CD14-positive monocyte (primary cell): ENCODE data around the gene SLC34A3. TPM values are rescaled to one million over a fixed set of nuclear protein-coding genes. Genes with fewer than 3 reads are reported as not detected.

Source experiments
- DNase-seq, 3 donors: peaks; one replicate each; pipeline ENCODE4 v3.0.0-alpha.2; 2011 to 2022
- H2AFZ ChIP-seq: 2 replicates; pipeline ENCODE4 v1.6.0; 2012; ENCODE audit warnings: mild to moderate bottlenecking, low read depth, low read length, inconsistent platforms; ENCODE audit not compliant: insufficient read depth, poor library complexity, severe bottlenecking
- H3K27ac ChIP-seq, 2 donors: 1 replicate in 1 of 2; 2 replicates in 1 of 2; pipeline ENCODE4 v1.5.1; 2012 to 2013; ENCODE audit warnings: low read length in 2 of 2, control low read depth in 1 of 2, inconsistent platforms in 1 of 2, low read depth in 1 of 2, mild to moderate bottlenecking in 1 of 2
- H3K27me3 ChIP-seq, 2 donors: one replicate each; pipeline versions ENCODE4 v1.6.0 to v1.6.1; 2011 to 2013; ENCODE audit warnings: low read length in 2 of 2; ENCODE audit not compliant: control insufficient read depth in 2 of 2, insufficient read depth in 2 of 2
- H3K36me3 ChIP-seq, 2 donors: replicated peaks in 1 of 2; 1 replicate in 1 of 2; 2 replicates in 1 of 2; pipeline versions ENCODE4 v1.5.1 to v1.6.1; 2012 to 2013; ENCODE audit warnings: low read length in 2 of 2, control low read depth in 1 of 2, inconsistent platforms in 1 of 2, mild to moderate bottlenecking in 1 of 2; ENCODE audit not compliant: insufficient read depth in 2 of 2, control insufficient read depth in 1 of 2
- H3K4me1 ChIP-seq, 2 donors: 1 replicate in 1 of 2; 2 replicates in 1 of 2; pipeline versions ENCODE4 v1.5.1 to v1.6.1; 2012 to 2013; ENCODE audit warnings: low read length in 2 of 2, control low read depth in 1 of 2, inconsistent platforms in 1 of 2, mild to moderate bottlenecking in 1 of 2, moderate library complexity in 1 of 2; ENCODE audit not compliant: insufficient read depth in 2 of 2, control insufficient read depth in 1 of 2
- H3K4me2 ChIP-seq: replicated peaks from 2 replicates; pipeline ENCODE3; 2012; ENCODE audit warnings: low read length, moderate library complexity, mild to moderate bottlenecking; ENCODE audit not compliant: poor library complexity, severe bottlenecking; ENCODE audit errors: extremely low read depth
- H3K4me3 ChIP-seq, 3 experiments: fragments of 200-600 bp in 1 of 3; sonication (generic) in 1 of 3; replicated peaks in 1 of 3; 1 replicate in 2 of 3; 2 replicates in 1 of 3; pipeline ENCODE4 v1.5.1; 2011 to 2013; ENCODE audit warnings: low read length in 3 of 3, mild to moderate bottlenecking in 3 of 3, control low read depth in 2 of 3, low read depth in 2 of 3, inconsistent platforms in 1 of 3, moderate library complexity in 1 of 3
- H3K79me2 ChIP-seq: 2 replicates; pipeline ENCODE4 v1.6.0; 2012; ENCODE audit warnings: mild to moderate bottlenecking, control low read depth, inconsistent platforms, low read length, moderate library complexity; ENCODE audit not compliant: insufficient read depth
- H3K9ac ChIP-seq: 2 replicates; pipeline ENCODE4 v1.6.0; 2017; ENCODE audit warnings: low read length, mild to moderate bottlenecking; ENCODE audit not compliant: insufficient read depth, poor library complexity, severe bottlenecking
- H3K9me3 ChIP-seq, 2 donors: replicated peaks in 1 of 2; 1 replicate in 1 of 2; 2 replicates in 1 of 2; pipeline versions ENCODE4 v1.5.1 to v1.6.1; 2012 to 2013; ENCODE audit warnings: low read length in 2 of 2, control low read depth in 1 of 2; ENCODE audit not compliant: control insufficient read depth in 1 of 2, insufficient read depth in 1 of 2
- H4K20me1 ChIP-seq: 2 replicates; pipeline ENCODE4 v1.6.0; 2012; ENCODE audit warnings: mild to moderate bottlenecking, low read length, control low read depth, moderate library complexity; ENCODE audit not compliant: insufficient read depth
- H3K27ac Mint-ChIP-seq, 7 donors: one replicate each; pipeline ENCODE4 v1.8.0; 2020; ENCODE audit warnings: mild to moderate bottlenecking in 7 of 7, mixed read lengths in 7 of 7, moderate library complexity in 6 of 7, inconsistent platforms in 2 of 7
- H3K27me3 Mint-ChIP-seq, 3 donors: one replicate each; pipeline ENCODE4 v1.8.0; 2021 to 2022; ENCODE audit warnings: low read depth in 3 of 3, mild to moderate bottlenecking in 3 of 3, mixed read lengths in 3 of 3, moderate library complexity in 3 of 3, inconsistent platforms in 1 of 3
- H3K36me3 Mint-ChIP-seq, 2 donors: one replicate each; pipeline ENCODE4 v1.8.0; 2020; ENCODE audit warnings: mixed read lengths in 2 of 2, inconsistent platforms in 1 of 2, mild to moderate bottlenecking in 1 of 2
- H3K4me1 Mint-ChIP-seq: one replicate; pipeline ENCODE4 v1.8.0; 2020; ENCODE audit warnings: mild to moderate bottlenecking, mixed read lengths
- H3K4me3 Mint-ChIP-seq, 2 donors: one replicate each; pipeline ENCODE4 v1.8.0; 2020; ENCODE audit warnings: mild to moderate bottlenecking in 2 of 2, mixed read lengths in 2 of 2, moderate library complexity in 1 of 2
- H3K9me3 Mint-ChIP-seq, 7 donors: one replicate each; pipeline ENCODE4 v1.8.0; 2020 to 2022; ENCODE audit warnings: mixed read lengths in 7 of 7, mild to moderate bottlenecking in 6 of 7, moderate library complexity in 6 of 7, inconsistent platforms in 2 of 7
- CTCF ChIP-seq: fragments of 200-600 bp; IDR thresholded peaks from one replicate; pipeline ENCODE4 v1.8.0; 2022; ENCODE audit warnings: antibody characterized with exemption, mild to moderate bottlenecking
- WGBS: methylation state at CpG from one replicate; pipeline ENCODE4 v1.1.5; 2013; ENCODE audit warnings: missing lambda C conversion rate; ENCODE audit not compliant: insufficient coverage; 5-methylcytosine and 5-hydroxymethylcytosine counted together
- intact Hi-C, 2 donors: fragments of 100-400 bp; cut with micrococcal nuclease; formaldehyde crosslinking; loops; one replicate each; pipeline versions ENCODE4 v1.15.0 to v1.15.1; 2023
- polyA plus RNA-seq, 3 donors: library from polyadenylated mRNA; depleted of rRNA in 1 of 3; unstranded in 2 of 3; stranded (reverse) in 1 of 3; fragments of 300-500 nt in 2 of 3; fragments of >200 nt in 1 of 3; fragmentation: Illumina TruSeq in 2 of 3; gene quantifications; 1 replicate in 2 of 3; 2 replicates in 1 of 3; pipeline ENCODE4 v1.2.3, GENCODE V29; 2012 to 2021

SLC34A3 gene
- polyA plus RNA-seq, 3 donors = not detected

GRCh38 chr9:137216188-137216965 lies 14.3 kb upstream of the SLC34A3 start:
- DNase-seq = no peak
- Mint-ChIP-seq H3K27ac (no peak overlapping the region), H3K27me3 (peaks cover 3 to 10% (median 10%) of the 10 kb centered on the region in 3 donors), H3K36me3 (peaks cover 16 to 30% of the 10 kb centered on the region in 2 donors), H3K9me3 (no peaks in the 10 kb centered on the region), H3K4me3 (no peak overlapping the region), H3K4me1 (peaks cover 5% of the 10 kb centered on the region)
- Histone ChIP-seq H3K4me2 (no peak overlapping the region), H3K27ac (no peak overlapping the region), H2AFZ (no peak overlapping the region), H3K4me1 (peaks cover 4 to 20% of the 10 kb centered on the region in 2 donors), H3K27me3 (peaks cover 0 to 9% of the 10 kb centered on the region in 2 donors), H4K20me1 (no peaks in the 10 kb centered on the region), H3K79me2 (no peaks in the 10 kb centered on the region), H3K9ac (no peak overlapping the region), H3K4me3 (no peak overlapping the region), H3K36me3 (peaks cover 30 to 33% of the 10 kb centered on the region in 2 donors), H3K9me3 (no peaks in the 10 kb centered on the region)
- 97% methylated on average over 30 of the region's 30 CpGs for WGBS
- TF ChIP-seq CTCF = no peak
- intact Hi-C loops = no loop called here

- no peaks in the 10 kb centered on the region for H3K79me2 ChIP-seq
- H3K27ac ChIP-seq = no peak overlapping the region
- Mint-ChIP-seq H3K9me3 (no peaks in the 10 kb centered on the region), H3K4me3 (peak overlapping the region; percentile 19 to 35), H3K27ac (peak overlapping the region in 1 of 7 donors; percentile 54), H3K4me1 (peaks cover 5% of the 10 kb centered on the region), H3K27me3 (peaks cover 3 to 18% (median 10%) of the 10 kb centered on the region in 3 donors), H3K36me3 (peaks cover 16 to 28% of the 10 kb centered on the region in 2 donors)
- H3K4me3 ChIP-seq = no peak overlapping the region
- H4K20me1 ChIP-seq = no peaks in the 10 kb centered on the region
- no peaks in the 10 kb centered on the region for H3K9me3 ChIP-seq
- peaks cover 11 to 29% of the 10 kb centered on the region in 2 donors for H3K4me1 ChIP-seq
- H3K9ac ChIP-seq = no peak overlapping the region
- H3K27me3 ChIP-seq = peaks cover 0 to 14% of the 10 kb centered on the region in 2 donors
- H2AFZ ChIP-seq = no peak overlapping the region
- H3K36me3 ChIP-seq = peaks cover 30 to 33% of the 10 kb centered on the region in 2 donors
- WGBS = 82% methylated on average over 33 of the region's 36 CpGs
- no peak overlapping the region for H3K4me2 ChIP-seq
- no peak for DNase-seq
- intact Hi-C loops = no loop called here
- TF ChIP-seq CTCF = no peak
Measured at GRCh38 chr9:137217276-137218211, 13.2 kb upstream of the SLC34A3 start.
